NCI-H1694 (cell line): ENCODE results near the gene NFYA.

Experiments used
- DNase-seq: peaks from one replicate; lab custom pipeline; 2025; lab: John Stamatoyannopoulos, UW

Gene NFYA

DNA sequence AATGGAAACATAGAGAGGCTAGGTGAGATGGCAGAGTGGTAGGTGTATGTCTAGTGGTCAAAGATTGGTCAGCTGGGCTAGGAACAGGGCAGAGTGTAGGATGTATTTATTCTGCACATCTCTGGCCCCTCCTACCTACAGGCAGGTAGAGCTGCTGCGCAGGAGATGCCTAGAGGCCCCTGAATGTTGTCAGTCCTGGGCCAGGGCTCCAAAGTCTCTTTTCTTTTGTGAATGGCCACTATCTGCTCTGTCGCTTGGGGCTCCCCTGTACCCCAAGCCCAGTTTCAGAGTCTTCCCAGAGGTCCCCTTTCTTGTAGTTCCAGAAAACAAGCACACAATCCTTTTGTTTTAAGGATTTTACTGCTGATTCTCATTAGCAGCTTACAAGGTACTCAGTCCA, 25.5 kb upstream of the NFYA start:
- DNase-seq: no peak

DNA sequence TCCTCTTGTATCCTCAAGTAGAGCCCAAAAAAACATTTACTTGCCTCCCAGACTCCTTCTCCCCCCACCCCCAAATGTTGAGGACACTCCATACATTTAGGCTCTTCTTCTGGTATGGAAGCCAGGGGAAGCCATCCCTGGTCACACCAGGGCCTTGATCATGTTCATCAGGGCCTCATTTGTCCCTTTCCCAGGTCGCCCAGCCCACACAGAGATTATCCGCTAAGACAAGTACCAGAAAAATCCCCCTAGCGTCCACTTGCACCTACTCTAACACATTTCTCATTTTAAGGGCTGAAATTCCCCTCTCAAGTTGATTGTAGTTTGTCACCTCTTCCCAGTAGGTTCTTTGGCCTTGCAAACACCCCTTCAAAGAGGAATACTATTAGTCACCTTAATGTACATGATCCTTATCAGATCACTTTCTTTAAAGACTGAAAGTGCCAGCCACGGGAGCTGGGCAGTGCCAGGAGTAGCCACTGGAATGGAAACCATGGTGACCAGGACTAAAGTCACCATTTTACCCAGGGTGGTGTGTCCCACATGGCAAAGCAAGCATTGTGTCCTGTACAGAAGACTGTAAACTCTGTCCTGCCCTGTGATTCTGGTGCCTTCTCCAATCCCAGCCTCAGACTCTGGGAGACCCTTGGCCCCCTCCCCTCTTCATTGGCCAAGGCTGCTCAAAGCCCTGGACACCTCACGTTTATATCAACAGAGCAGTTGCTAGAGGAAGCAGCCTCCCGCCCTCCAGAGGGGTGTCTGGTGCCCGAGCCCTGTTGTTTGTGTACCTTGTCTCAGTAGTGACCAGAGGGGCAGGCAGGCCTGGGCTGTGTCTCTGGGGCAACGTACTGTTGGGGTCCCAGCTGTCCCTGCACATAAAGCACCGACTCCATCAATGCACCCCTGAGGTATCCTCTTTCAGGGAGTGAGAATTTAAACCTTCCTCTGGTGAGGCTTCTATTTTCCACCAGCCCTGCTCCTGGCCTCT, 24.7 kb upstream of the NFYA start:
- no peak for DNase-seq

GRCh38 chr6:41049521-41049920, 23.3 kb upstream of the NFYA start:
- no peak for DNase-seq

- DNase-seq: no peak
Observed at GRCh38 chr6:41049955-41050354, 22.8 kb upstream of the NFYA start.

GRCh38 chr6:41050536-41050935, 22.2 kb upstream of the NFYA start:
- DNase-seq: no peak

GRCh38 chr6:41051873-41052272, 20.9 kb upstream of the NFYA start:
- no peak for DNase-seq

GRCh38 chr6:41053041-41053440, 19.7 kb upstream of the NFYA start, which contains the start of gene APOBEC2:
APOBEC2 (plus strand) TSS chr6:41053202; CDS start chr6:41053348, 146 bp downstream.
- DNase-seq: peak; percentile 17

DNA sequence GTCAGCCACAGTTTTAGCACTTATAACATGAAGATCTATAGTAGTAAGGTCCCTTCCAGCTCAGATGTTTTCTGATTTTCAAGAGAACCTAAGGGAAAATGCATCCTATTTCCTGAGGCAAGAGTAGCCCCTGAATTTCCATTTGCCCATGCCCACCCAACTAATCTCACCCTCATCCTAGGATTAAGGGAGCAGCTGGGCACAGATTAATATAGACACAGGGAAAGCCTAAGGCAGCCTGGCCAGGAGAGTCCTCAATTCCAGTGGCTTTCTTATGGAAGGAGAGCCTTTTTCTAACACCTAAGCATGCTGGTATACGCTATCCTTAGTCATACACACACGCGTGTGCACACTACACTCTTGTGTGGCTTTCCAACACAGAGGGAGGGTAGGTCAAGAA, 18.3 kb upstream of the NFYA start:
- DNase-seq: no peak

- peak; percentile 44 for DNase-seq
Observed at GRCh38 chr6:41055149-41055548, 17.6 kb upstream of the NFYA start.

DNA sequence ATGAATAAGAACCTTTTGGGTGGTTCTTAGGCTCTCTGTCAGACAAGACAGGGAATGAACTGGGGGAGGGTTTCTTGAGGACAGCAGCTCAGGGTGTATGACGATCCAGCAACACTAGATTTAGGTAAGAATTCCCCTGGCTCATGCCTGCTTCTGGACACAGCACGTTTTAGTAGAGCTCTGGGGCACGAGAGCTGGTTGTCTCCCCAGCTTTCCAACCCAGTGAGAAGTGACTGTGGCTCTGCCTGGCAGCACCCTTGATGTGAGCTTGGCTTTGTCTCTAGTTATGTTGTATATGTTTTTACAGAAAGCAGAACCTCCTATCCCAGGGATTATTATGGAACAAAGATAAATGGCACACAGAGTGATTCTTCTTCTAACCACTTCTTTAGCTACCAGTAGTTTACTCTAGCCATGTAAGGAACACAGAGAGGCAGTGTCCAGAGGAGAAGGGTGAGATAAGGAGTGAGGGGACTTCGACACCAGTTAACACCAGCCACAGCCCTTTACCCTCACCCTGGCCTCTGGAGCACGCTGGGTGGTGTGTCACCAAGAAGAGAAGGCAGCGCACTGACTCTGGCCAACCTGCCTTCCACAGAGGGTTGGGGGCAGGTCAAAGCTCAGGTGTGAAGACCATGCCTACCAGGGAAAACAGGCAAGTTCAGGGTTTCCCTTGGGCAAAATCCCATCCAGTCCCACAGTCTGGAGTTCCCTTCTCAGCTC, 15.8 kb upstream of the NFYA start:
- no peak for DNase-seq

DNA sequence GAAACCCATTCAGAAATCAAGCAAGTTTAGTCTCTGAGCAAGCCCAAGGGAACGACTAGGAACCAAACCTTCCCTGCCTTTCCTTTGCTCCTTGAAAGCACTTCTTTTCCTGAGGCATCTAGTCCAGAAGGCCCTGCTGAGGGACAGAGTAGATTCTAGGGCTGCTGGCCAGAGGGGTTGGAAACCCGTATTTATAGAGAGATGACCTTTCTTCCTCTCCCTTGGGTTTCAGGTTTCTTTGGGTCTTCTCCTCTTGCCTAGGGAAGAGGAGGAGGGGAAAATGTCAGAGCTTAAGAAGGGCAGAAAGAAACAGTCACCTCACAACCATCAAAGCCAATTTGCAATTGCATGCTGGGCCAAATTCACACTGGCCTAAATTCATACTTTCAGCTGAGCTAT, 14.0 kb upstream of the NFYA start:
- DNase-seq: no peak

DNA sequence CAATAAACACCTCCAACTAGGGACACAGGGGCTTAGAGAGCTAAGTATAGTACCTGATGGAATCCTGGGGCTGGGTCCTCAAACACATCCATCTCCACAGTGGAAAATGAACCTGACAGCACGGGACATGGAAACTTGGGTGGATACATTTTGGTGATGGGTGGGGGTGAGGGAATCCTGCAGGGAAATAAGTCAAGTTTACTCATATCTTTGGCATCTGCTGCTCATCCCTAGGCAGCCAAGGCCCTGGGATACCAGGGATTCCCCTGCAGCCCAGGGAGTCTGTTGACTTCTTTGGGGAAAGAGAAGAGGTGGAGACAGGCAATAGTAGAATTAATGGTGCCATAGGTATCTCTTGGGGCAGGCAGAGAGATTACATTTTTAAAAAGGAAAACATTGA, 13.2 kb upstream of the NFYA start:
- DNase-seq: no peak

DNA sequence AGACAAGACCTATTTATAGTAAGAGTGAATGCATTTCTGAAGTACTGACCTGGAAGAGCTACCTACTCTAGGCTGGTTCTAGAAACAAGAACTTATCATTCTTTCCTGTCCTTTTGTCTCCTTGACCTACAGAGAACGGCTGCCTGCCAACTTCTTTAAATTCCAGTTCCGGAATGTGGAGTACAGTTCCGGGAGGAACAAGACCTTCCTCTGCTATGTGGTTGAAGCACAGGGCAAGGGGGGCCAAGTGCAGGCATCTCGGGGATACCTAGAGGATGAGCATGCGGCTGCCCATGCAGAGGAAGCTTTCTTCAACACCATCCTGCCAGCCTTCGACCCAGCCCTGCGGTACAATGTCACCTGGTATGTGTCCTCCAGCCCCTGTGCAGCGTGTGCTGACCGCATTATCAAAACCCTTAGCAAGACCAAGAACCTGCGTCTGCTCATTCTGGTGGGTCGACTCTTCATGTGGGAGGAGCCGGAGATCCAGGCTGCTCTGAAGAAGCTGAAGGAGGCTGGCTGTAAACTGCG, 11.5 kb upstream of the NFYA start:
- DNase-seq: no peak

DNA sequence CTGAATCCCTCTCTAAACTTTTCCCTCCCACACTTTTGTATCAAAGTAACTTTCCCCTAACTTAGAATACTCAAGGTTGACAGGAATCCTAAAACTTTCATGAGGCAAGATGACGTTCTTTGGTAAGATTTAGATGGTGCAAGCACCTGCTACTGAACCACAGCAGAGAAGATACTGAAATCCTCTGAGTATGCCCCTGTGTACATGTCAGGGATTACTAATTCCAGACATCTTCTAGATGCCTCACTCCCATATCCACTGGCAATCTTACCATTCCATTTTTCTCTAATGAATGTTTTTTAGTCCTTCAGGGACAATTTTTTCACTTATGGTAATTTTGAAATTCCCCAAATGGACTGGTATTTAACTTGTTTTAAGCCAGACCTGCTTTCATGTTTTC, 10.7 kb upstream of the NFYA start:
- no peak for DNase-seq

DNA sequence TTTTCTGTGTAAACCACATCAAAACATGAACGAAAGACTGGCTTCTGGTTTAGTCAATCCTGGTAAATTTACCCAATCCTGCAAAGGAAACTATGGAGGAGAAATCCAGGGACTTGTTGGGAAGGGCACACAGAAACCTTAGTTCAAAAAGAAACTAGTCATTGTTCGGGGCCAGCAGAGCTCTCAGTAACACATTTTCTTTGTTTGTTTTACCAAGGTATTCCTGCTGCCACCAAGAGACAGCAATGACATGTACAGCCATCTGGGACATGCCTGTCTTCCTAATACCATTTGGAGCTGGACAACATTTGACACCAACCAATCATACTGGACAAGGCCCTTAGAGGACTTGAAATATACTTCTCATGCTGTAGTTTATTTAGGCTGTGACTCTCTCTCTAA, 8.9 kb upstream of the NFYA start:
- no peak for DNase-seq

DNA sequence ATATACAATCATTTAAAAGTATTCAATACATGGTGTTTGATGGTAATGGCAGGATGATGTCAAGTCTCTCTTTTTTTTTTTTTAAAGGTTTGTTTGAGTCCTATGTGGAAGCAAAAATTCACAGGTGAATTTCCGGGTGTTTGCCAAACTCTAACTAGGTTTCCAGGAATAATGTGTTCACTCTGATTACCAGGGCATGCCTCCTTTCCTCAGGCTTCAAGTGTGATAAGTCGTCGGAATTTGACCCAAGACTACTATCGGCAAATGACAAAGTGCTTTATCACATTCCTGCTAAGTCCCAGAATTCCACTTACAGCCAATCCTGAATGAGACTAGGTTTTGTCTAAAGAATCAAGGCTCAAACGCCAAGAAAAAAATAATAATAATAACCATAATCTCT, 7.9 kb upstream of the NFYA start:
- DNase-seq: no peak

DNA sequence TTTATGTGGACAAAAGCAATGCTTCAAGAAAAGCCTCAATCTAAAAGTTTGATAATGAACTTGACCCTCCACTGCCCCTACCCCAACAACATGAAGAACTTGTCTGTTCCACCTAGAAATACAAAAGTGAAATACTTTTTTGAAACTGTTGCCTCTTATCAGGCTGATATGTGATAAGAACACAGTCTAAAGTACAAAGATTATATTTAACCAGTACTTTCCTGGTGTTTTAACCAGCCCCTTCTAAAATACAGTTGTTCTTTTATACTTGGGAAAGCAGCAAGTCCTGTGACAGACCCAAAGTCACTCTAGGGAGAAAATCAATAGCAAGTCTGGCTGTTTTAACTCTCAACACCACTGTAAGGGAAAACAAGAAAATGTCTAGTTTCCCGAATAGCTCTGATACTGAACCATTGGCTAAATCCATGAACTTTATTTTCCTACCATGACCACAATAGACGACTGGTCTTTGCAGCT, 7.2 kb upstream of the NFYA start:
- no peak for DNase-seq

- peak; percentile 60 for DNase-seq
Observed at GRCh38 chr6:41066867-41067304, 5.9 kb upstream of the NFYA start.

DNA sequence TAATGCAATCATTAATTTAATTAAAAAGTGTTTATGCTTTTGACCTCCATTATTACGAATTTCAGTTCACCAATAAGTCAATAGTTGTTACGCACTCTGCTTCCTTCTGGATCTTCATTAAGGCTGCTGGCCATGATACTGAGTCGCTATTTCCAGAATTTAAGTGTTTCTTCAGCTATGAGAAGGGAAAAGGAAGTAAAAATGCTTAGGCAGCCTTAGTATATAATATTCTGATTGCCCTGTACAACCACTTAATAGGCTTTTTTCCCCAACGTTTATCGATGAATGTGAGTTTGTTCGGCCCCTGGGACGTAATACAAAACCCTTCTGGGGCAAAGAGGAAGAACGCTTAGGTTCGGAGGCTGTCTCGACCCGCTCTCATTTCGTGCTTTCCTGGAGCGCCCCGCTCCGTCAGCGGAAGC, 1.3 kb upstream of the NFYA start:
- DNase-seq: no peak

DNA sequence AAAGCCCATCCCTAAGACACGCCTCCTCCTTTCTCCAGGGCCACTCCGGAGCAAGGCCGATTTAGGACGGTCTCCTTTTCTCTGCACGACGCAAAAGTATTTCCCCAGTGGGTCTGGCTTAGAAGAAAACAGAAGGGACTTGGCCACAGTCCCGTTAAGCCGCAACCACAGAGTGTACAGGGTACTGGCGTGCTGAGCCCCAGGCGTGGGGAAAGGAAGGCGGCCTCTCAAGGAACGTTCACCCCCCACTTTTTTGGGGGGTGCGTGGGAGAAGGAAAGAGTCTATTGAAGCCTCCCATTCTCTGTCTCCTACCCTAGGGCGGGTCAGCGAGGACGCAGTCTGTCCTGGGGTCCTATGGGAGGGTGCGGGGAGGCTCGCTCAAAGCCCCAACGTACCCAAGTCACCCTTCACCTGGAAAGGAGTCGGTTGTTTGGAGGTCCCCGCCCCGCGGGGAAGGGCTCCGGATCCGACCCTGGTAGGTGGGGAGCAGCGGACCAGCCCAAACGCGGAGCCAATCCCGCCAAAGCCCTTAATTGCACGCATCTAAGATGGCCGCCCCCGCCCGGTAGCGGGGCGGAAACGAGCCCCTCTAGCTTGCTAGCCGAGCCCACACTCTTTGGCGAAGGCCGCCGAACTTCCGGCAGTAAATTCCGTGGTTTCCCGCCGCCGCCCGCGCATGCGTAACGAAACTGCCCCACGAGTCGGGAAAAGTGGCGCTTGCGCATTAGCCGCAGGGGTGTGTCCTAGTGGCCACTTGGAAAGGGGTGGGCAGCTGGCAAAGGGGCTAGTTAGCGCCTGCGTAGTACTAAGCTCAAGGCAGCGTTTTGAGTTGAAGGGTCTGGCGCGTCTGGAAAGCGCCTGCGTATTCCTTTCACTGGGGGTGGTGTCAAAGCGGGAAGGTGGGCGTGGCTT, 595 bp upstream of the NFYA start, which contains the start of gene OARD1:
Gene OARD1 (minus strand): TSS at position 434 of the 913 bp plus-strand sequence. CDS start 722 bp downstream, outside the sequence.
- peak; percentile 99 for DNase-seq

DNA sequence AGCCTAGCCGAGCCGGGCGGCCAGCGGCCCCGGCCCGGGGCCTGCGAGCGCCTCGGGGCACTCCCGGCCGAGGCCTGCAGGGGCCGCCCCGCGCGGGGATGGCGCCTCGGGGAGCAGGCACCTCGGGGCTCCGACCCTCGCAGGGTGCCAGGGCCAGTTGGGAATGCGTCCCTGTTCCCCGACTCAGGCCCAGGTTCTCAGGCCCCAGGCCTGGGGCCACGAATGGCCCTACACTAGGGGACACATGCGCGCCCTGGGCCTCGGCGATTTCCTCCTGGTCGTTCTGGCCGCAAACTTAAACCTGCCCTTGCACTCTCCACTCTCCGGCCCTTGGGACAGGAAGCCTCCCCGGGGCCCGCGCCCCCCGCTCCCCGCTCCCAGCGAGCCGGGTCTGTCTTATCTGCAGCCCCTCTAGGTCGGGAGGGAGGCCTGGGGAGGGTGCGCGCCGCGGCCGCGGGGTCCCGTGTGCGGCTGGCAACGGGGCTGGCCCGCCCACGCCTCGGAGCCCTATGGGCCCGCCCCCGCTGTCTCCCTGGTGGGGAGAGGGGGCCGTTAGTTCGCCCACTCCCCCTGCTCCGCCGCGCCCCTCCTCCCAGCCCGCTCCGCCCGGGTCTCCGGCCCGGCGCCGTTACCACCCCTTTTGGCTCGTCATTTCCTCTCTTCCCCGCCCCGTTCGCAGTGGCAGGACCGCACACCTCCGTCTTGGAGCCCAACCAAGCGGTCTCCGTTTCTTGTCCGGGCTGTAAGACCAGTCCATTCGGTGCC, 611 bp downstream of the NFYA start:
- peak; percentile 47 for DNase-seq
